ENCODE data around the gene SENP1. TPM values are rescaled to one million over a fixed set of nuclear protein-coding genes. Genes with fewer than 3 reads are reported as not detected.

Gene SENP1
- total RNA-seq, 4 donors from 2014 or later = 14.3 to 19.4 (median 17.3) TPM

- H3K4me3 ChIP-seq (ENCODE audit: low read depth, poor library complexity, severe bottlenecking) = no peak overlapping the region
- intact Hi-C loops (cut with DNase I; ENCODE audit: low total_unique reads) = no loop called here
- DNase-seq (ENCODE audit: low spot score in 2 of 2) = no peak
- TF ChIP-seq, protein P1, sequence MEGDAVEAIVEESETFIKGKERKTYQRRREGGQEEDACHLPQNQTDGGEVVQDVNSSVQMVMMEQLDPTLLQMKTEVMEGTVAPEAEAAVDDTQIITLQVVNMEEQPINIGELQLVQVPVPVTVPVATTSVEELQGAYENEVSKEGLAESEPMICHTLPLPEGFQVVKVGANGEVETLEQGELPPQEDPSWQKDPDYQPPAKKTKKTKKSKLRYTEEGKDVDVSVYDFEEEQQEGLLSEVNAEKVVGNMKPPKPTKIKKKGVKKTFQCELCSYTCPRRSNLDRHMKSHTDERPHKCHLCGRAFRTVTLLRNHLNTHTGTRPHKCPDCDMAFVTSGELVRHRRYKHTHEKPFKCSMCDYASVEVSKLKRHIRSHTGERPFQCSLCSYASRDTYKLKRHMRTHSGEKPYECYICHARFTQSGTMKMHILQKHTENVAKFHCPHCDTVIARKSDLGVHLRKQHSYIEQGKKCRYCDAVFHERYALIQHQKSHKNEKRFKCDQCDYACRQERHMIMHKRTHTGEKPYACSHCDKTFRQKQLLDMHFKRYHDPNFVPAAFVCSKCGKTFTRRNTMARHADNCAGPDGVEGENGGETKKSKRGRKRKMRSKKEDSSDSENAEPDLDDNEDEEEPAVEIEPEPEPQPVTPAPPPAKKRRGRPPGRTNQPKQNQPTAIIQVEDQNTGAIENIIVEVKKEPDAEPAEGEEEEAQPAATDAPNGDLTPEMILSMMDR (IDR thresholded peaks at IDR 0.05) = no peak
- no peak for TF ChIP-seq POLR2A (IDR thresholded peaks at IDR 0.05)
- WGBS, 2 donors = 58 to 69% methylated on average over 1 of the region's 1 CpG
Observed at GRCh38 chr12:48075832-48076231, 30.0 kb downstream of the SENP1 start.

DNA sequence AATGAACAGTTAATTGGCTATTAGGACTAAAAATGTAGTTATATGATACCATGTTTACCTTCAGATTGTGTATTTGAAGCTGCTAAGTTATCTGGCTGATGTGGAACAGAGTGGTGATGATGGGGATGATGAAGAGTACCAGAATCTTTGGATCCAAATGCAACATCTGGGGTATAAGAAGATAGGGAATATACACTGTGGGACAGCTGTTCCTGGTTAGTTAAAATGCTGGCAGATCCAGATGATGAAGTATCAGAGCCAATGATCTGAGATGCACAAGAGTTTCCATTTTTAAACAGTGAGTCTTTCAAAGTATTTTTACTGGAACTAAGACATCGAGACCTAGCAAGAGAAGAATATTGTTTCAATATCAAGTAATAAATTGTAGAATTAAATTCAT is 31.6 kb downstream of the SENP1 start:
- H3K4me3 ChIP-seq (ENCODE audit: low read depth, poor library complexity, severe bottlenecking) = no peak overlapping the region
- no peak for TF ChIP-seq POLR2A (IDR thresholded peaks at IDR 0.05)
- TF ChIP-seq, protein P1 (IDR thresholded peaks at IDR 0.05) = no peak
- intact Hi-C loops (cut with DNase I; ENCODE audit: low total_unique reads) = no loop called here
- WGBS, 2 donors = 69 to 76% methylated on average over 1 of the region's 1 CpG
- no peak for DNase-seq (ENCODE audit: low spot score in 2 of 2)

GRCh38 chr12:48072266-48072665 is 33.6 kb downstream of the SENP1 start:
- DNase-seq (ENCODE audit: low spot score in 2 of 2) = no peak
- intact Hi-C loops (cut with DNase I; ENCODE audit: low total_unique reads) = no loop called here
- TF ChIP-seq, protein P1 (IDR thresholded peaks at IDR 0.05) = no peak
- no peak overlapping the region for H3K4me3 ChIP-seq (ENCODE audit: low read depth, poor library complexity, severe bottlenecking)
- 96 to 98% methylated on average over 3 of the region's 3 CpGs for WGBS, 2 donors

- no peak overlapping the region for H3K4me3 ChIP-seq (ENCODE audit: low read depth, poor library complexity, severe bottlenecking)
- 93 to 98% methylated on average over 2 of the region's 2 CpGs for WGBS, 2 donors
- DNase-seq (ENCODE audit: low spot score in 2 of 2) = no peak
- intact Hi-C loops (cut with DNase I; ENCODE audit: low total_unique reads) = no loop called here
- TF ChIP-seq POLR2A (IDR thresholded peaks at IDR 0.05) = no peak
- TF ChIP-seq, protein P1 (IDR thresholded peaks at IDR 0.05) = no peak
Observed at GRCh38 chr12:48071808-48072207, 34.1 kb downstream of the SENP1 start.

GRCh38 chr12:48070731-48071130 is 35.1 kb downstream of the SENP1 start:
- no peak for DNase-seq (ENCODE audit: low spot score in 2 of 2)
- no peak overlapping the region for H3K4me3 ChIP-seq (ENCODE audit: low read depth, poor library complexity, severe bottlenecking)
- WGBS, 2 donors = 96 to 98% methylated on average over 4 of the region's 4 CpGs
- no peak for TF ChIP-seq POLR2A (IDR thresholded peaks at IDR 0.05)
- TF ChIP-seq, protein P1 (IDR thresholded peaks at IDR 0.05) = no peak
- intact Hi-C loops (cut with DNase I; ENCODE audit: low total_unique reads) = no loop called here

DNA sequence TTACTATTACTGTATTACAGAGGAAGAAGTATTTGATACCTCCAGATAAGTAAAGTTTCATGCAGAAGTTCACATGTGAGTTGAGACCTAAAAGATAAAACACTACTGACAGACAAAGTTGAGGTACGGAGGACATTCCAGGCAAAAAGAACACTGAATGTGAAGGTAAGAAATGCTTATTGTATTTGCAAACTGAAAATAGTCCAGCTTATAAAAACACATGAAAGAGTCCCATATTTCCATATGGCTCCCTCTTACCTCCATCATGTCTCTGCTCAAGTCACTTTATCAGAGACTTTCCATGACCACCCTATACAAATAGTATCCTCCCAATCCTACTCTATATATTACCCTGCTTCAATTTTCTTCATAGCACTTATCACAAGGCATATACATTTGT is 35.8 kb downstream of the SENP1 start:
- intact Hi-C loops (cut with DNase I; ENCODE audit: low total_unique reads) = no loop called here
- no peak overlapping the region for H3K4me3 ChIP-seq (ENCODE audit: low read depth, poor library complexity, severe bottlenecking)
- no peak for TF ChIP-seq POLR2A (IDR thresholded peaks at IDR 0.05)
- TF ChIP-seq, protein P1 (IDR thresholded peaks at IDR 0.05) = no peak
- 94 to 100% methylated on average over 1 of the region's 1 CpG for whole genome bisulfite sequencing, 2 donors
- DNase-seq (ENCODE audit: low spot score in 2 of 2) = no peak
